ENCODE results near the gene REC114.
"Not testable (repeated sequence)": the region's sequence is repeated elsewhere in the genome, so short reads cannot be mapped to it uniquely, and the experiment has no call there.

Gene REC114
- total RNA-seq: 0 reads per million in 4 experiments

- DNase-seq: no peak
Measured at GRCh38 chr15:73442968-73443367, at the start of gene REC114. Gene REC114 (plus strand): TSS chr15:73443164. CDS start chr15:73443186, 22 bp downstream.

- no peak for DNase-seq
Measured at GRCh38 chr15:73393336-73393735, 49.6 kb upstream of the REC114 start.

GRCh38 chr15:73394782-73395181, 48.2 kb upstream of the REC114 start:
- DNase-seq: no peak

- DNase-seq: no peak
Measured at GRCh38 chr15:73395671-73396070, 47.3 kb upstream of the REC114 start.

- no peak for DNase-seq
Measured at GRCh38 chr15:73397461-73397860, 45.5 kb upstream of the REC114 start.

- no peak for DNase-seq
Measured at GRCh38 chr15:73398861-73399260, 44.1 kb upstream of the REC114 start.

- DNase-seq: not testable (repeated sequence)
Measured at GRCh38 chr15:73400222-73400621, 42.7 kb upstream of the REC114 start.

GRCh38 chr15:73403171-73403570, 39.8 kb upstream of the REC114 start:
- no peak for DNase-seq

- no peak for DNase-seq
Measured at GRCh38 chr15:73414876-73415275, 28.1 kb upstream of the REC114 start.

GRCh38 chr15:73424506-73424905, 18.5 kb upstream of the REC114 start:
- DNase-seq: no peak

- no peak for DNase-seq
Measured at GRCh38 chr15:73425510-73425909, 17.5 kb upstream of the REC114 start.

GRCh38 chr15:73426323-73426994, 16.5 kb upstream of the REC114 start:
- DNase-seq: no peak

- not testable (repeated sequence) for DNase-seq
Measured at GRCh38 chr15:73431329-73431728, 11.6 kb upstream of the REC114 start.

GRCh38 chr15:73433873-73434272, 9.1 kb upstream of the REC114 start:
- DNase-seq: no peak

GRCh38 chr15:73436613-73437012, 6.4 kb upstream of the REC114 start:
- no peak for DNase-seq

GRCh38 chr15:73437543-73438109, 5.3 kb upstream of the REC114 start:
- DNase-seq: no peak

- no peak for DNase-seq
Measured at GRCh38 chr15:73438651-73439050, 4.3 kb upstream of the REC114 start.

GRCh38 chr15:73440571-73440970, 2.4 kb upstream of the REC114 start:
- DNase-seq: no peak

GRCh38 chr15:73442421-73442820, 543 bp upstream of the REC114 start:
- no peak for DNase-seq

- DNase-seq: not testable (repeated sequence)
Measured at GRCh38 chr15:73447471-73447870, 4.5 kb downstream of the REC114 start.

- not testable (repeated sequence) for DNase-seq
Measured at GRCh38 chr15:73448158-73448758, 5.3 kb downstream of the REC114 start.

- not testable (repeated sequence) for DNase-seq
Measured at GRCh38 chr15:73449980-73450379, 7.0 kb downstream of the REC114 start.

GRCh38 chr15:73454096-73454495, 11.1 kb downstream of the REC114 start:
- no peak for DNase-seq

- DNase-seq: no peak
Measured at GRCh38 chr15:73455876-73456275, 12.9 kb downstream of the REC114 start.
